ENCODE measurements around the gene HELB. TPM values are rescaled to one million over a fixed set of nuclear protein-coding genes. Genes with fewer than 3 reads are reported as not detected.
A peak's percentile ranks its signal among the peaks of the same experiment; 100 is the strongest.

The HELB gene
- total RNA-seq, 2 experiments from 2014 or later: 16.1 to 16.2 TPM

- CTCF ChIA-PET: no interaction called here
- DNase-seq (no peak), ATAC-seq (no peak)
- intact Hi-C loops (cut with micrococcal nuclease): no loop called here
- TF ChIP-seq CTCF (IDR thresholded peaks at IDR 0.05): no peak
- Mint-ChIP-seq H3K4me3 (no peak overlapping the region), H3K36me3 (ENCODE audit: low read depth) (peaks cover 50% of the 10 kb centered on the region), H3K9me3 (no peaks in the 10 kb centered on the region), H3K27ac (peak overlapping the region; percentile 34), H3K27me3 (no peaks in the 10 kb centered on the region), H3K4me1 (ENCODE audit: low read depth) (peaks cover 37% of the 10 kb centered on the region)
- POLR2A ChIA-PET: interaction anchor here (0.9 kb wide), 1 partner anchor 42 kb away, joined by 3 read pairs; no protein-coding TSS in a partner anchor
These were observed 19.1 kb downstream of the HELB start for GRCh38 chr12:66321435-66321834.

- no peak overlapping the region for H3K4me3 Mint-ChIP-seq
- H3K27me3 Mint-ChIP-seq: no peaks in the 10 kb centered on the region
- TF ChIP-seq CTCF (IDR thresholded peaks at IDR 0.05): no peak
- no peak for DNase-seq
- H3K4me1 Mint-ChIP-seq (ENCODE audit: low read depth): peaks cover 33% of the 10 kb centered on the region
- intact Hi-C loops (cut with micrococcal nuclease): no loop called here
- POLR2A ChIA-PET: no interaction called here
- no peak for ATAC-seq
- H3K27ac Mint-ChIP-seq: peak overlapping the region; percentile 13
- CTCF ChIA-PET: no interaction called here
- no peaks in the 10 kb centered on the region for H3K9me3 Mint-ChIP-seq
- peaks cover 50% of the 10 kb centered on the region for H3K36me3 Mint-ChIP-seq (ENCODE audit: low read depth)
These were observed 20.7 kb downstream of the HELB start for GRCh38 chr12:66323017-66323416.

GRCh38 chr12:66329941-66330340 lies 27.6 kb downstream of the HELB start:
- no peaks in the 10 kb centered on the region for H3K9me3 Mint-ChIP-seq
- no peak for ATAC-seq
- H3K36me3 Mint-ChIP-seq (ENCODE audit: low read depth): peaks cover 49% of the 10 kb centered on the region
- H3K4me1 Mint-ChIP-seq (ENCODE audit: low read depth): peaks cover 18% of the 10 kb centered on the region
- H3K27ac Mint-ChIP-seq: no peak overlapping the region
- ChIA-PET CTCF (interaction anchor here (1.3 to 1.8 kb wide), 2 partner anchors 15 to 19 kb away, joined by 3 to 5 read pairs; no protein-coding TSS in a partner anchor), POLR2A (interaction anchor here (0.6 kb wide), 1 partner anchor 601 kb away, joined by 3 read pairs; no protein-coding TSS in a partner anchor)
- TF ChIP-seq CTCF (IDR thresholded peaks at IDR 0.05): no peak
- intact Hi-C loops (cut with micrococcal nuclease): no loop called here
- DNase-seq: no peak
- no peaks in the 10 kb centered on the region for H3K27me3 Mint-ChIP-seq
- H3K4me3 Mint-ChIP-seq: no peak overlapping the region

GRCh38 chr12:66331016-66331415 lies 28.7 kb downstream of the HELB start:
- no peaks in the 10 kb centered on the region for H3K9me3 Mint-ChIP-seq
- TF ChIP-seq CTCF (IDR thresholded peaks at IDR 0.05): no peak
- no peak overlapping the region for H3K4me3 Mint-ChIP-seq
- no peak for DNase-seq
- no peaks in the 10 kb centered on the region for H3K27me3 Mint-ChIP-seq
- POLR2A ChIA-PET: no interaction called here
- no peak overlapping the region for H3K27ac Mint-ChIP-seq
- no peak for ATAC-seq
- peaks cover 40% of the 10 kb centered on the region for H3K36me3 Mint-ChIP-seq (ENCODE audit: low read depth)
- intact Hi-C loops (cut with micrococcal nuclease): no loop called here
- peaks cover 18% of the 10 kb centered on the region for H3K4me1 Mint-ChIP-seq (ENCODE audit: low read depth)
- CTCF ChIA-PET: no interaction called here

- Mint-ChIP-seq H3K27ac (peak overlapping the region; percentile 43), H3K9me3 (no peaks in the 10 kb centered on the region), H3K4me3 (no peak overlapping the region), H3K27me3 (no peaks in the 10 kb centered on the region), H3K4me1 (ENCODE audit: low read depth) (peaks cover 18% of the 10 kb centered on the region), H3K36me3 (ENCODE audit: low read depth) (peaks cover 39% of the 10 kb centered on the region)
- TF ChIP-seq CTCF (IDR thresholded peaks at IDR 0.05): no peak
- POLR2A ChIA-PET: no interaction called here
- CTCF ChIA-PET: no interaction called here
- DNase-seq: no peak
- no peak for ATAC-seq
- intact Hi-C loops (cut with micrococcal nuclease): no loop called here
These were observed 29.5 kb downstream of the HELB start for GRCh38 chr12:66331814-66332213.

Data from activated CD8-positive, alpha-beta T cell treated with anti-CD3 and anti-CD28 coated beads for 36 hours (primary cell).